Measurements from ENCODE around the gene GRIK1.

The GRIK1 gene

GRCh38 chr21:29786496-29787360 lies 153.1 kb downstream of the GRIK1 start:
- DNase-seq (ENCODE audit: low read depth in 2 of 2) = no peak

GRCh38 chr21:29777160-29777559 lies 162.6 kb downstream of the GRIK1 start:
- no peak for DNase-seq (ENCODE audit: low read depth in 2 of 2)

- DNase-seq (ENCODE audit: low read depth in 2 of 2) = no peak
Measured at GRCh38 chr21:29775462-29775861, 164.3 kb downstream of the GRIK1 start.

- no peak for DNase-seq (ENCODE audit: low read depth in 2 of 2)
Measured at GRCh38 chr21:29771491-29772066, 168.2 kb downstream of the GRIK1 start.

- DNase-seq (ENCODE audit: low read depth in 2 of 2) = no peak
Measured at GRCh38 chr21:29763674-29764073, 176.1 kb downstream of the GRIK1 start.

- DNase-seq (ENCODE audit: low read depth in 2 of 2) = no peak
Measured at GRCh38 chr21:29762570-29763082, 177.2 kb downstream of the GRIK1 start.

- no peak for DNase-seq (ENCODE audit: low read depth in 2 of 2)
Measured at GRCh38 chr21:29753216-29753615, 186.6 kb downstream of the GRIK1 start.

- no peak for DNase-seq (ENCODE audit: low read depth in 2 of 2)
Measured at GRCh38 chr21:29751473-29752185, 188.2 kb downstream of the GRIK1 start.

- no peak for DNase-seq (ENCODE audit: low read depth in 2 of 2)
Measured at GRCh38 chr21:29749957-29750356, 189.8 kb downstream of the GRIK1 start.

GRCh38 chr21:29749223-29749622 lies 190.6 kb downstream of the GRIK1 start:
- no peak for DNase-seq (ENCODE audit: low read depth in 2 of 2)

- DNase-seq (ENCODE audit: low read depth in 2 of 2) = no peak
Measured at GRCh38 chr21:29748391-29749167, 191.2 kb downstream of the GRIK1 start.

- DNase-seq (ENCODE audit: low read depth in 2 of 2) = no peak
Measured at GRCh38 chr21:29741761-29742160, 198.0 kb downstream of the GRIK1 start.

- DNase-seq (ENCODE audit: low read depth in 2 of 2) = no peak
Measured at GRCh38 chr21:29739176-29739575, 200.6 kb downstream of the GRIK1 start.

- DNase-seq (ENCODE audit: low read depth in 2 of 2) = no peak
Measured at GRCh38 chr21:29738730-29739129, 201.1 kb downstream of the GRIK1 start.

GRCh38 chr21:29737186-29737585 lies 202.6 kb downstream of the GRIK1 start:
- no peak for DNase-seq (ENCODE audit: low read depth in 2 of 2)

- no peak for DNase-seq (ENCODE audit: low read depth in 2 of 2)
Measured at GRCh38 chr21:29730281-29730680, 209.5 kb downstream of the GRIK1 start.

GRCh38 chr21:29726044-29726443 lies 213.8 kb downstream of the GRIK1 start:
- no peak for DNase-seq (ENCODE audit: low read depth in 2 of 2)

- no peak for DNase-seq (ENCODE audit: low read depth in 2 of 2)
Measured at GRCh38 chr21:29725025-29725736, 214.6 kb downstream of the GRIK1 start.

- no peak for DNase-seq (ENCODE audit: low read depth in 2 of 2)
Measured at GRCh38 chr21:29721964-29722363, 217.8 kb downstream of the GRIK1 start.

GRCh38 chr21:29721221-29721620 lies 218.6 kb downstream of the GRIK1 start:
- DNase-seq (ENCODE audit: low read depth in 2 of 2) = no peak

- DNase-seq (ENCODE audit: low read depth in 2 of 2) = no peak
Measured at GRCh38 chr21:29719521-29719920, 220.3 kb downstream of the GRIK1 start.

All from stimulated activated CD8-positive, alpha-beta memory T cell treated with anti-CD3 and anti-CD28 coated beads, Interleukin-2, amount 100 ng/mL, for 1 hour (primary cell).